CD4-positive, alpha-beta T cell treated with Interleukin-6 at 100 ng/mL for 8 hours (primary cell): Measurements from ENCODE around the gene BMPR1B.
A peak's percentile ranks its signal among the peaks of the same experiment; 100 is the strongest.

Experiments
- DNase-seq: peaks from one replicate; pipeline ENCODE4 v3.0.0-alpha.2; 2020; ENCODE audit warnings: mixed read lengths, low spot score

The BMPR1B gene

DNA sequence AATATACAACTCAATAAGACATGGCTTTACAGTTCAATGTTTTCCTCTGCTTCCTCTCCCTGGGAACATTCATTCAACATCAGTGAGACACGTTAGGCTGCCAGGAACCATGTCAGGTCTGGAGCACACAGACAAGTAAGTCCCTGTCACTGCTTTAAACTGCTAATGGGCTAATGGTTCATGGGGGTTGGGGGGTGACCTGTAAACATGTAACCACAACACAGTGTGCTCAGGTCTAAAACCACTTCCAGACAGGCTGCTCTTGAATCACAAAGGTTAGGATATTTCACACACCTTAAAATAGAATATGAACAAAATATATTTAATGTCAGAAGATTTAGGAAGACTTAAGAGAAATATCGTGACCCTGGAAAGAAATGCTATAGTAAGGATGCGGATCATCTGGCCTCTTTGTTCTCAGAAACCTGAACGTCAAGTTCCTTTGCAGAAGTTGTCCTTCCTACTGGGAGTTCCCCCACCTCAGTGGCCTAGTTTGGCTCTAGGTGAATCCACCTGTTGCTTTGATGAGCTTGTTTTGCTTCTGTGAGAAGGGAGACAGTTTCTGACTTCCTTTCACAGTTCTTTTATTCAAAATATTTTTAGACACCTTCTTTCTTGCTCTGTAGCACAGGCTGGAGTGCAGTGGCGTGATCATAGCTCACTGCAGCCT, 431.1 kb downstream of the BMPR1B start:
- peak; percentile 14 for DNase-seq

DNA sequence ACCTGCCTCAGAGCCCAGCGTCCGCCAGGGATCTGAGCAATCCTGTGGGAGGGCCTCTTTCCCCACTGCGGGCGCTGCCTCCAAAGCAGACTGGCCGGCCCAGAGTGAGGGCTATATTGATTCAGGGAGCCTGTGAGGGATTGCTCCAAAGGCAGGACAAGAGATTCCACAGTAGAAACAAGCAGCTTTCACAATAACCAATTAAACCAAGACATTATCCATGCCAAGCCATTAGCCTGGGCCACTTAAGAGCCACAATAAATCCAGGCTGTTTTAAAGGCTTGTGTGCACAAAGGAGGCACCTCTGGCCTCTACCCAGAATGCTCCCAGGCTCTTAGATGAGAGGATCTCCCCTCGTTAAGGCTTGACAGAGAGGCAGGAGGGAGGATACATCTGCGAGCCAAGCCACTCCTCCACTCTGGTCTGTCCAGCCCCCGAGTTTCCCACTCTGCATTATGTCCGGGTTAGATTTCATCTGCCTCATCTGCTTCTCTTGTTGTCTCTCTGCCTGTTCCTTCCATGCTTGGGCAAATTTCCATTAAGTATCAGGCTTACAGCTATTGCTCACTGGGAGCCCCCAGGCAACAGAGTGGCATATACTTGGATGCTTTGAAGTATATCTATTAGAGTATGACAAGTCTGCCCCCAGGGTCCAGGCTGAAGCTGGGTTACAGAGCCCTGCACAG, 433.1 kb downstream of the BMPR1B start:
- DNase-seq = no peak

DNA sequence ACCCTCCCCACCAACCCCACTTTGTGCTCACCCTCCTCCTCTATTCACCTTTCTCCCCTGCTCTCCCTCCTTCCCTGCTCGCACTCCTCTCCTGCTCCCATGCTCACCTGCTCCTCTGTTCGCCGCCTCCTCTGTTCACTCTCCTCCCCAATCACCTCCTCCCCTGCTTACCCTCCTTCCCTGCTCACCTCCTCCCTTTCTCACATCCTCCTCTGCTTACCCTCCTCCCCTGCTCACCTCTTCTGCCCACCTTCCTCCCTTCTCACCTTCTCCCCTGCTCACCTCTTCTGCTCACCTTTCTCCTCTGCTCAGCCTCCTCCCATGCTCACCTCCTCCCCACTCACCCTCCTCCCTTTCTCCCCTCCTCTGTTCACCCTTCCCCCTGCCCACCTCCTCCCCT, 433.8 kb downstream of the BMPR1B start:
- no peak for DNase-seq

DNA sequence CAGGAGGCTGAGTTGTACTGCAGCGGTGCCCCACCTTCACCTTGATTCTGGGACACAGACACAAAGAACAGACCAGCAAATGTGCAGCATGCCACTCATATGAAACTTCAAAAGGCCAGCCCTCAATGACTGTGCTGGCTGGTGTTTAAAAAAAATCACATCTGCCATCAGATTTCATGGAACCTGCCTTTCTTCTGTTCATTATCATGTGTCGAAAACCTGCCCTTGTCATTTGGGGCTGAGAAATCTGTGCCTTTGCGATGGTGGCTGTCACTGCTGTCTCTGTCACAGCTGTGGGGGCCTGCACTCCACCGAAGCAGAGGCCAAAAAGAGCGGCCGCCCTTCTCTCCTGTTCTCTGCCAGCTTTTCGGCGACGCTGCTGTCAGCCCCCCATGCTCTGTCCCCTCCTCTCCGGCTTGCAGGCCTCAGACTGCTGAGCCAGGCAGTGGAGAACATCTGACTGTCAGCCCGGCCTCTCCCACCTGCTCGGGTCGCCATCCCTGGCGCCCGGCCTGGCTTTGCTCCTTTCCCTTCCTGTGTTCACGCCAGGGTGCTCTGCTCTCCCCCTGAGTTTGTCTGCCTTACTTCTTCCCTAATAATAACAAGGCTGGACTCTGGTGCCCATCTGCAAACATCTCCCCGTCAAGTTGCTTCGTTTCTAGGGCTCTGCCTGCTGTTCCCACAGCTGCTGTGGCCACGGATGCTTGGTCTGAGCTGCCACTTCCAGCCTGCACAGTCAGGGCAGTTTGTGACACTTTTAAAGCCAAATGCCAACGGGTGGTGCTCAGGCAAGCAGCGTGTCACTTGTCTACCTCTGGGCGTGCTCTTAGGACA, 435.9 kb downstream of the BMPR1B start:
- no peak for DNase-seq

DNA sequence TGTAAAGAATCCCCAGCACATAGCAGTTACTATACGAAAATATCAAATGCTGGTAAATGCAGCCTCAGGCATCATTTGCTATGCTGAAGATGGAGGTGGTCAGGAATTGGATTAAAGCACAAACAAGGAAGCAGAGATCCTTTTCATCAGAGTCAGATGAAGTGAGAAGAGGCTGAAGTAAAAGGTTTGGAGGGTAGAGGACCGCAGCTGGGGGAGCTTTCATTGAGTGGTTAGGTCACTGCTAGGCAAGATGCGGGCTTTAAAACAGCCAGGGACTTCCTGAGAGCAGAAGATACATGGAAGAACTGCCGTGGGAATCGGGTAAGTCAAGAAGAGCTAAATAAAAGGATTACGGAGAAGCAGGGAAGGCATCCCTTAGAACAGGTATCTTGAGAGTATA, 439.6 kb downstream of the BMPR1B start:
- no peak for DNase-seq

DNA sequence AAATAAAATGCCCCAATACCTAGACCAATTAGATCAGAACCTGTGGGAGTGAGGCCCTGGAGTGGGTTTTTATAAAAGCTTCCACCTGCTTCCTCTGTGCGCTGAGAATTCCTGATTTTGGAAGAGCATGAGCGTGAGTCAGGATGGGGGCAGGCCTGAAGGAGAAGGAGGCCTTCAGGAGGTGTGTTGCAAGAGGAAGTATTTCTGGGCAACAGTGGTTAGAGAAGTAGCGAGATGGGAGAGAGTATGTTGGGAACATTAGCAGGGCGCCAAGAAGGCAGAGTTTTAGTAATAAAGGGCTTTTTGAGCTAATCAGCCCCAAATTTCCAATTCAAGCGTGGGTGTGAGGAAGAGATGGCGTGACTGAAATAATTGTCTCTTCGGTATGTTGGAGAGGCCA, 441.2 kb downstream of the BMPR1B start:
- DNase-seq = no peak

DNA sequence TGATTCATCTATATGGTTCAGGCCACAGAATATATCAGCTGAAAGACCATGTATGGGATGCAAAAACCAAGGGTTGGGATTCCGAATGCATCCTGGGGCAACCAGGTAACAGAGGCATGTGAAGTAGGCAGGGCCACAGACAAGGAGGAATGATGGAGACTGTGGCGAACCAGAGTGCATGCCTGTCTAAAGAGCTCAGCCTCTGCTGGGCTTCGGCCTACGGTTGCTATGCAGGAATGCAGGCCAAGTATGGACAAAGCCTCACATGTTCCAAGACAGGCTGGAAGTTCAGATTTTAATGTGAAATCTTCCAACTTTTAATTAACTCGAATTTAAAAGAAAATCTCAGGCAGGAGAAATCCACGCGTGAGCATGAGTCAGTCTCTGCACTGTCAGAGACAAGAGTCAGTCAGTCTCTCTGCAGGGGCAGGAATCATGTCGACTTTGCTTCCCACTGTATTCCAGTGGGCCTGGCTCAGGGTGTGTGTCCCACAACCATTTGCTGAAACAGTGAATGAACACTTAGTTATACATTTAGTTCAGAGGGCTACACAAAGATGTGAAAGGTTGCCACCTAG, 446.6 kb downstream of the BMPR1B start:
- no peak for DNase-seq

DNA sequence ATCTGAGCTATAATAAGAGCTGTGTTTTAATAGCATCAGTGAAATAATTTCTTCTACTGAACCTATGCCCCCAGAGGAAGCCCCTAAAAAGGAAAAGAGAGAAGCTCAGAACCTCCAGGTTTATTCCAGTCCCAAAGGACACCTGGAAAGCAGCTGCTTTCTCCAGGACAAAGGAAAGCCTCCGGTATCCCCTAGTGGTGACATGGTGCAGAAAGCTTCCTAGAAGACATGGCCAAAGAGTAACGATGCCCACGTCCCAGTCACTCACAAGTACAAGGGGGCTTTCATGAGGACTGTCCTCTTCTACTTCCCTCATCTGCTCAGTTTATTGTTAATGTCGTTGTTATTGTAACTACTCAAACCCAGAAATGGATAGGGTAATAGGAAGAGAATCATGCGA, 447.1 kb downstream of the BMPR1B start:
- DNase-seq = no peak
